ENCODE data around the gene CLTA.
A peak's percentile ranks its signal among the peaks of the same experiment; 100 is the strongest.
"Not testable (repeated sequence)": the region's sequence is repeated elsewhere in the genome, so short reads cannot be mapped to it uniquely, and the experiment has no call there.

The CLTA gene

GRCh38 chr9:36239675-36240074 is 49.0 kb downstream of the CLTA start:
- DNase-seq (ENCODE audit: low spot score), result not testable (repeated sequence)

GRCh38 chr9:36245906-36246305 is 55.2 kb downstream of the CLTA start:
- no peak for DNase-seq (ENCODE audit: low spot score)

- no peak for DNase-seq (ENCODE audit: low spot score)
These were observed 56.6 kb downstream of the CLTA start for GRCh38 chr9:36247356-36247755.

GRCh38 chr9:36248061-36248460 is 57.3 kb downstream of the CLTA start:
- DNase-seq (ENCODE audit: low spot score), result peak; percentile 80

- DNase-seq (ENCODE audit: low spot score), result no peak
These were observed 58.5 kb downstream of the CLTA start for GRCh38 chr9:36249189-36249588.

GRCh38 chr9:36250079-36250478 is 59.4 kb downstream of the CLTA start:
- no peak for DNase-seq (ENCODE audit: low spot score)

- no peak for DNase-seq (ENCODE audit: low spot score)
These were observed 60.7 kb downstream of the CLTA start for GRCh38 chr9:36251428-36251827.

- peak; percentile 37 for DNase-seq (ENCODE audit: low spot score)
These were observed 67.7 kb downstream of the CLTA start, which contains the start of gene GNE for GRCh38 chr9:36258208-36258995. TSS of gene GNE (minus strand) at chr9:36258448. CDS start at chr9:36249355, 9,093 bp downstream.

GRCh38 chr9:36258996-36259533 is 68.3 kb downstream of the CLTA start:
- DNase-seq (ENCODE audit: low spot score), result no peak
